Middle frontal gyrus (tissue), 1 donor: ENCODE results near the gene OR8D4.
"Not testable (repeated sequence)": the region's sequence is repeated elsewhere in the genome, so short reads cannot be mapped to it uniquely, and the experiment has no call there.

Experiments used
- DNase-seq: peaks from one replicate; pipeline ENCODE4 v3.0.0-alpha.2; 2015; ENCODE audit warnings: low spot score; ENCODE audit errors: extremely low spot score

Gene OR8D4

DNA sequence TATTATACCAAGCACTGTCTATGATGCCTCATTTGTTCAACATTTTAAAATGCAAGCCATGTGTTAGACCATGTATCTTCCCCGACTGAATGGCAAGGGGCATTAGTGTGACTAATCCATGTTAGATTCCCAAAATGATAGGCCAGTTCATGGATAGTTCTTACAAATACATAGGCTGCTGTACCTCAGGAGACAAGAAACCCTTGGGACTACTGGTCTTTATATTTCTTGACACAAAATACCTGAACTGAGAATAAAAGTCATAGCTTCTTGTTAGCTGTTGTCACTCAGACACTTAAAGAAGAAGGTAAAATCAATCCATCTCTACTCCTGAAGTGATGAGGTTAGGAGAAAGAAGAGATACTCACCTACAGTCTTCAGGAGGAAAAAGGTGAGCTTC is at the start of gene OR8D4:
Gene OR8D4, plus strand, starts transcription at position 301 of the 400 bp plus-strand sequence. CDS start 4,265 bp downstream, outside the sequence.
- DNase-seq: no peak

- DNase-seq: no peak
These were observed 49.6 kb upstream of the OR8D4 start for GRCh38 chr11:123852321-123852720.

DNA sequence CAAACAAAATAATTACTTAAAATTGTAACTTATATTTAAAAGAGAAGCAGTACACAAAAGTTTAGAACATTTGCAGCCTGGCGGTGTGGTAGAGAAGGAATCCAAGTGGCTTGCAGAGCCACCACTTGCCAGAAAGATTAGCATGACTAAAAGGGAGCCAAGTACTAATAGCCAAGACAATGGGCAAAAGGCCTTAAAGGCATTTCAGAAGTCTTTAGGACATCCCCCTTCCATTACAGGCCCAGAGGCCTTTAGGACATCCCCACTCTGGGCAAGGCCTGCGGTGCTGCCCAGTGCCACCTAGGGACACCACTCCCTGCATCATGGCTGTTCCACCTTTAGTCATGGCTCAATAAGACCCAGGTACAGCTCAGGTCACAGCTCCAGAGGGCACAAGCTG is 48.9 kb upstream of the OR8D4 start:
- no peak for DNase-seq

DNA sequence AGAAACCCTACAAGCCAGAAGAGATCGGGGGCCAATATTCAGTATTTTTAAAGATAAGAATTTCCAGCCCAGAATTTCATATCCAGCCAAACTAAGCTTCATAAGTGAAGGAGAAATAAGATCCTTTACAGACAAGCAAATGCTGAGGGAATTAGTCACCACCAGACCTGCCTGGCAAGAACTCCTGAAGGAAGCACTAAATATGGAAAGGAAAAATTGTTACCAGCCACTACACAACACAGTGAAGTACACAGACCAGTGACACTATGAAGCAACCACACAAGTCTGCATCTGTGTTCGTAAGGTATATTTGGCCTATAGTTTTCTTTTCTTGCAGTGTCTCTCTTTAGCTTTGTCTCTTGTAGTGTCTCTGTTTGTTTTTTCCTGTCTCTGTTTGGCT is 45.5 kb upstream of the OR8D4 start:
- DNase-seq: no peak

- no peak for DNase-seq
These were observed 42.2 kb upstream of the OR8D4 start for GRCh38 chr11:123859731-123860130.

GRCh38 chr11:123865293-123865692 is 36.7 kb upstream of the OR8D4 start:
- DNase-seq: not testable (repeated sequence)

GRCh38 chr11:123867795-123868194 is 34.2 kb upstream of the OR8D4 start:
- not testable (repeated sequence) for DNase-seq

DNA sequence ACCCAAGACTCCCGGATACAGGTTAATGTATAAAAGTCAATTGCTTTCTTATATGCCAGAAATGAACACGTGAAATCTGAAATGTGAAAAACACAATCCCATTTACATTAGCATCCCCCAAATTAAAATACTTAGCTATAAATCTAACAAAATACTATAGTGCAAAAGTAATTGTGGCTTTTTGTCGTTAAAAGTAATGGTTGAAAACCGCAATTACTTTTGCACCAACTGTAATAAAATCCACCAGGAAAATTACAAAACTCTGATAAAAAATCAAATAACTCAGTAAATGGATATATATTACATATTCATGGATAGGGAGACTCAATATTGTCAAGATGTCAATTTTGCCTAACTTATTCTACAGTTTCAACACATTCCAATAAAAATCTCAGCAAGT is 21.1 kb upstream of the OR8D4 start:
- no peak for DNase-seq

- DNase-seq: no peak
These were observed 16.4 kb upstream of the OR8D4 start, which contains the start of gene TMEM225 for GRCh38 chr11:123885570-123885969. TMEM225 (minus strand) TSS chr11:123885670; CDS start chr11:123885425, 245 bp downstream.

DNA sequence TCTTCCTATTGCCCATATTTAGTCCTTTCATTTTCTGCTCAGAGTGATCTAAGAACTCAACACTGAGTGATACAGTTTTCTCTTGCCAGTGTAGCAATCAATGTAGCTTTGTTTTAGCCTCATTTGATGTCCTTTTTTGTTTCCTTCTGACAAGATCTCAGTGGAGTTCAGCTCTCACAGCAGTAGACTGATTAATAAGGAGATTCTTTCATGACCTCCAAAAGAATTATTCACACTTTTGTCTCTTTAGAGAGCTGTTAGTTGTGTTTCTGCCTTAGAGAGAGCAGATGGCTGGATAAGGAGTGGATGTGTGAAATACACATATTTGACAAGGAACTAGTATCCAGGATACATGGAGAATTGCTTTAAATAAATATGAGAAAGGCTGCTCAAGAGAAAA is 9.9 kb upstream of the OR8D4 start:
- DNase-seq: no peak

GRCh38 chr11:123899792-123900191 is 2.2 kb upstream of the OR8D4 start:
- DNase-seq: no peak

DNA sequence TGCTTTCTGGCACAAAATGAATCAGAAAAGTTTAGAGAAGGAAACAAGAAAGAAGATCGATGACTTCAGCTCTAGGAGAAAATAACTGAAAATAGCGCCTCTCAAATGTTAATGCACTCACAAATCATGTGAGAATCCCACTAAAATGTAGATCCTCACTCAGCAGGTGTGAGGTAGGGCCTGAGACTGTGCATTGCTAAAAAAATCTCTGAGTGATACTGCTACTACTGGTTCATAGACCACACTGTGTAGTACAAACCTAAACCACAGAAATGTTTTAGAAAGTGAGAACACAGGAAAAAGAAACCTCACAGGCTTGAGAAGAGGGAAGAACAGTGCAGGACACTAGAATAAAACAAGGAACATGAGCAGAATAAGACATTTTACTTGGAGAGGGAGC is 2.0 kb downstream of the OR8D4 start:
- no peak for DNase-seq

DNA sequence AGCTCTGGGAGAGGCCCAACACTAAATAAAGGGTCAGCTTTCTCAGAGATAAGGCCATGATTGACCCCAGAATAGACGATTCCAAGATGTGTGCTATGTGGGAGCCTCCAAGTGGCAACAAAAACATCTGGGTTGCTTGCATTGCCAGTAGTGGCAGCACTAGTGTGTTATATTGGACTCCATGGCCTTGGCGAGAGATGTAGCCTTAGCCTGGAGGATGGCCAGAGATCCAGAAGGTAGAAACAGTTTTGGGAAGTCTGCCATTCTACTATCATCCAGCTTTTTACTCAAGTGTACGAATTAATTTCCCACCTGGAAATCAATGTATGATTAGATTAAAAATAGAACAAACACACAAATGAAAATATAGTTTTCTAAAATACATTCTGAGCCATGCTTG is 3.0 kb downstream of the OR8D4 start:
- DNase-seq: no peak

GRCh38 chr11:123905826-123906225 is 3.9 kb downstream of the OR8D4 start:
- no peak for DNase-seq

GRCh38 chr11:123920943-123921342 is 19.0 kb downstream of the OR8D4 start:
- no peak for DNase-seq

GRCh38 chr11:123924027-123924426 is 22.1 kb downstream of the OR8D4 start:
- no peak for DNase-seq

DNA sequence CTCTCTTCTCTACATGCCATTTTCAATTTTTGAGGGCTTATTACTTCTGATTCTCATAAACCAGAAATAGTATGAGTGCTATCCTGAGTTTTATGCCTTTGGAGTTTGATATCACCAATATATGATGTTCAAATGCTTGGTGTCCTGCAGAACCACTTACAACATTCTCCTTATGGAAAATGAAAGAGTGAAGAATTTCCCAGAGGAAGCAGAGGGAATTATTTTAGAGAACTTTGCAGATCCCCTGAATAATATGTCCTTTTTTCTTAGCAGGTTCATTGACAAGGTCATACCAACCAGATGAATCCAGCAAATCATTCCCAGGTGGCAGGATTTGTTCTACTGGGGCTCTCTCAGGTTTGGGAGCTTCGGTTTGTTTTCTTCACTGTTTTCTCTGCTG is 37.4 kb downstream of the OR8D4 start, which contains the start of gene OR4D5:
Gene OR4D5, plus strand, starts transcription at position 301 of the 400 bp plus-strand sequence. Its CDS starts 0 bp downstream, at position 301.
- no peak for DNase-seq

- DNase-seq: no peak
These were observed 40.4 kb downstream of the OR8D4 start for GRCh38 chr11:123942413-123942812.

DNA sequence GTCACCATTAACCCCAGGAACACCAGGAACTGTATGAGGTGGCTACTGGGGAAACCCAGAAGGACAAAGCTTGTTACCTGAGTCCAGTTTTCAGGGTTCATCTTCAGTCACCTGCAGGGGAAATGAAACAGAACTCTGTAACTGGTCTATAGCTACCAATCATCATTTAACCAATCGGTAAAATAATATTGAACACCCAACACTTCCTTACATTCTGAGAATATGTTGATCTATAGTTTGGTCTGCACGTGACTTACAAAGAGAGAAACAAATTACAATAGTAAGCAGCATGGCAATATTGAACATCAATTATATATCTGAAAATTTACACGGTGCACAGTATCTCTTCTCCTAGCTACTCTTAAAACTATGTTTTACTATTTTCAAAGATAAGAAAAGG is 41.8 kb downstream of the OR8D4 start, which contains the start of gene OR6T1:
Gene OR6T1, minus strand, starts transcription at position 101 of the 400 bp plus-strand sequence. Its CDS starts 0 bp downstream, at position 101.
- no peak for DNase-seq

DNA sequence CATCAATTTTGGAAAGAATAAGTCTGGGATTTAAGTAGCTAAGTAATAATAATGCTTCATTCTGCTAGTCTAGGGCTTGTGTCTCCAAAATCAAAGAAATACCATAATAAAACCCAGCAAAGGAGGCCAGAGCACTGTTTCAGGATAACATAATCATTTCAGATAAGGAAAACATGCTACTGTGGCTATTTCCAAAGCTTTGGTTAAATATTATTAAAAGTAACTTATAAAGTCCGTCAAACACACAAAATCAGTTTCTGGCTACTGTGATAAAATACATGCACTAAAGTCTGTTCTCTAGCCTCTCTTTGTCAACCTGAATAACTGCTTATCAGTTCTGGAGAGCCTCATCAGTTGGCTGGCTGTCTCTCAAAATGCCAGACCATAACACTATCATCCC is 43.2 kb downstream of the OR8D4 start:
- no peak for DNase-seq

DNA sequence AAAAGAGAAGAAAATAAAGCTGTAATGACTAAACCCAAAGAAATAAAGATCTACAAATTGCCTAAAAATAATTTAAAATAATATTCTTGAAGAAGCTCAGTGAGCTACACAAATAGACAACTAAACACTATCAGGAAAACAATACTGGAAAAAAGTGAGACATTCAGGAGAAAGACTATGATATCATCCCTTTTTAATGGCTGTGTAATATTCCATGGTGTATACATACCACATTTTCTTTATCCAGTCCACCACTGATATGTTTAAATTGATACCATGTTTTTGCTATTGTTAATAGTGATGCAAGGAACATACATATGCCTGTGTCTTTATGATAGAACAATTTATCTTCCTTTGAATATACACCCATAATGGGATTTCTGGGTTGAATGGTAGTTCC is 54.8 kb downstream of the OR8D4 start:
- no peak for DNase-seq
